ENCODE measurements around the gene PSMB2. TPM values are rescaled to one million over a fixed set of nuclear protein-coding genes. Genes with fewer than 3 reads are reported as not detected.
A peak's percentile ranks its signal among the peaks of the same experiment; 100 is the strongest.

PSMB2 gene
- total RNA-seq, 1 experiment from 2014 or later: 82.6 TPM

DNA sequence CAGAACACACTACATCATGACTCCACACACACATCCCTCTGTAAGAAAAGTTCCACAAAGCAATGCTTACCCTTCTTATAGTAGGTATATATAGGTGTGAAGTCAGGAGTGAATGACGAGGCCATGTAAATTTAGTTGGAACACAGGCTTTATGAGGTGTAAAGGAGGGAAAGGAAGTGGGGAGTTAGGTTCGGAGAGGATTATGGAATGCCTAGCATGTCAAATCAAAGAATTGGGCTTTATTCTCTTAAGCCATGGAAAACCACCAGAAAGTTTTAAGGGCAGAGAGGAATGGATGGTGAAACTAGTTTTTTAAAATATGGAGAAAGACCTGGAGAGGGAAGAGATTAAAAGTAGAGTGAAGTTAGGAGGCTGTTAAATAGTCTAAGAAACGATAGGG lies 41.9 kb downstream of the PSMB2 start:
- Mint-ChIP-seq H3K4me1 (ENCODE audit: insufficient read depth, unreplicated experiment) (no peaks in the 10 kb centered on the region), H3K36me3 (ENCODE audit: insufficient read depth, unreplicated experiment) (peaks cover 45% of the 10 kb centered on the region), H3K27me3 (ENCODE audit: insufficient read depth, unreplicated experiment) (no peaks in the 10 kb centered on the region), H3K4me3 (ENCODE audit: unreplicated experiment) (no peak overlapping the region), H3K9me3 (ENCODE audit: unreplicated experiment) (no peaks in the 10 kb centered on the region), H3K27ac (ENCODE audit: low read depth, unreplicated experiment) (peak overlapping the region; percentile 55)
- DNase-seq (ENCODE audit: unreplicated experiment): no peak
- ChIA-PET POLR2A (no interaction called here), CTCF (interaction anchor here (1.4 to 2.0 kb wide), 2 partner anchors 9 to 127 kb away, joined by 4 to 5 read pairs; no protein-coding TSS in a partner anchor)
- no TSS peak for BruUV-seq (replicated peaks)
- TF ChIP-seq, protein P1, sequence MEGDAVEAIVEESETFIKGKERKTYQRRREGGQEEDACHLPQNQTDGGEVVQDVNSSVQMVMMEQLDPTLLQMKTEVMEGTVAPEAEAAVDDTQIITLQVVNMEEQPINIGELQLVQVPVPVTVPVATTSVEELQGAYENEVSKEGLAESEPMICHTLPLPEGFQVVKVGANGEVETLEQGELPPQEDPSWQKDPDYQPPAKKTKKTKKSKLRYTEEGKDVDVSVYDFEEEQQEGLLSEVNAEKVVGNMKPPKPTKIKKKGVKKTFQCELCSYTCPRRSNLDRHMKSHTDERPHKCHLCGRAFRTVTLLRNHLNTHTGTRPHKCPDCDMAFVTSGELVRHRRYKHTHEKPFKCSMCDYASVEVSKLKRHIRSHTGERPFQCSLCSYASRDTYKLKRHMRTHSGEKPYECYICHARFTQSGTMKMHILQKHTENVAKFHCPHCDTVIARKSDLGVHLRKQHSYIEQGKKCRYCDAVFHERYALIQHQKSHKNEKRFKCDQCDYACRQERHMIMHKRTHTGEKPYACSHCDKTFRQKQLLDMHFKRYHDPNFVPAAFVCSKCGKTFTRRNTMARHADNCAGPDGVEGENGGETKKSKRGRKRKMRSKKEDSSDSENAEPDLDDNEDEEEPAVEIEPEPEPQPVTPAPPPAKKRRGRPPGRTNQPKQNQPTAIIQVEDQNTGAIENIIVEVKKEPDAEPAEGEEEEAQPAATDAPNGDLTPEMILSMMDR (IDR thresholded peaks at IDR 0.05; ENCODE audit: unreplicated experiment): no peak
- intact Hi-C loops (cut with micrococcal nuclease): no loop called here

DNA sequence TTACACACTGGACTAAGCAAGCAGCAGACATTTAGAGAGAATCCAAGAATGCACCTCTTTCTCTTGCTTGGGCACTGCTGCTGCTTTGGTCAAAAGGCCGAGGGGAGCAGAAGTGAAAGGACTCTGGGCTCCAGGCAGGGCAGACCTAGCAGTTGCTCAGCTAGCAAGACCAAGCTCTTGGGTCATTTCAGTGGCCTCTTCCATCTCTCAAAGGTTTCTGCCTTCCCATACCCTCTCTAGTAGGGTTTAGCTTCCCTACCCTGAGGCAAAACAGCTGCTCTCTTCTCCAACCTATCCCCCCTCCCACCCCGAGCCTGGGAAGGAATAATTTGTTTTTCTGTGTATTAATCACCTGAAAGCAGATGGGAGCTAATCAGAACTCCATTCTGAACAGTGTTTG lies 42.4 kb downstream of the PSMB2 start:
- Mint-ChIP-seq H3K36me3 (ENCODE audit: insufficient read depth, unreplicated experiment) (peaks cover 40% of the 10 kb centered on the region), H3K4me1 (ENCODE audit: insufficient read depth, unreplicated experiment) (no peaks in the 10 kb centered on the region), H3K4me3 (ENCODE audit: unreplicated experiment) (no peak overlapping the region), H3K27ac (ENCODE audit: low read depth, unreplicated experiment) (peak overlapping the region; percentile 55), H3K27me3 (ENCODE audit: insufficient read depth, unreplicated experiment) (no peaks in the 10 kb centered on the region), H3K9me3 (ENCODE audit: unreplicated experiment) (no peaks in the 10 kb centered on the region)
- POLR2A ChIA-PET: no interaction called here
- CTCF ChIA-PET: interaction anchor here (1.4 to 2.0 kb wide), 2 partner anchors 10 to 127 kb away, joined by 4 to 5 read pairs; no protein-coding TSS in a partner anchor
- BruUV-seq (replicated peaks): no TSS peak
- TF ChIP-seq, protein P1 (IDR thresholded peaks at IDR 0.05; ENCODE audit: unreplicated experiment): no peak
- intact Hi-C loops (cut with micrococcal nuclease): no loop called here
- no peak for DNase-seq (ENCODE audit: unreplicated experiment)

DNA sequence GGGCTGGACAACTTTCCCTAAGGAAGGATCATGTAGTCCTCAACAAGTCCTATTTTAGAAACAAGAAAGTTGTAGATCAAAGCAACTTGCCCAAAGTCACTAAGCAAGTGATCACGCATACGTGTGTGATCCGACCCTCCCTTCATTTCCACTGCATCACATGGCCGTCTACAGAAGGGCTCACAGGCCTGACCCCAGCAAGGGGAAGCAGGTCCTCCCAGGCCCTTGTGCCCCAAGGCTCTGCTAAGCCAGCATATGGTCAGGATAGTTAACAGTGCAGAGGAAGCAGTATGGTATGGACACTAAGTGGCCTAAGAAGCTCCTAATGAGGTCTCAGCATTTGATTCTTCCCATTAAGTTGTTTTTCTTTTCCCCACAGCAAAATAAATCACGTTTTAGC lies 43.5 kb downstream of the PSMB2 start:
- Mint-ChIP-seq H3K4me3 (ENCODE audit: unreplicated experiment) (no peak overlapping the region), H3K27ac (ENCODE audit: low read depth, unreplicated experiment) (no peak overlapping the region), H3K9me3 (ENCODE audit: unreplicated experiment) (no peaks in the 10 kb centered on the region), H3K4me1 (ENCODE audit: insufficient read depth, unreplicated experiment) (no peaks in the 10 kb centered on the region), H3K27me3 (ENCODE audit: insufficient read depth, unreplicated experiment) (no peaks in the 10 kb centered on the region), H3K36me3 (ENCODE audit: insufficient read depth, unreplicated experiment) (peaks cover 29% of the 10 kb centered on the region)
- TF ChIP-seq, protein P1 (IDR thresholded peaks at IDR 0.05; ENCODE audit: unreplicated experiment): no peak
- intact Hi-C loops (cut with micrococcal nuclease): no loop called here
- POLR2A ChIA-PET: interaction anchor here (0.6 to 0.7 kb wide), 2 partner anchors 11 to 26 kb away, joined by 3 read pairs; no protein-coding TSS in a partner anchor
- CTCF ChIA-PET: interaction anchor here (1.1 kb wide), 1 partner anchor 29 kb away, joined by 5 read pairs; no protein-coding TSS in a partner anchor
- no TSS peak for BruUV-seq (replicated peaks)
- no peak for DNase-seq (ENCODE audit: unreplicated experiment)

DNA sequence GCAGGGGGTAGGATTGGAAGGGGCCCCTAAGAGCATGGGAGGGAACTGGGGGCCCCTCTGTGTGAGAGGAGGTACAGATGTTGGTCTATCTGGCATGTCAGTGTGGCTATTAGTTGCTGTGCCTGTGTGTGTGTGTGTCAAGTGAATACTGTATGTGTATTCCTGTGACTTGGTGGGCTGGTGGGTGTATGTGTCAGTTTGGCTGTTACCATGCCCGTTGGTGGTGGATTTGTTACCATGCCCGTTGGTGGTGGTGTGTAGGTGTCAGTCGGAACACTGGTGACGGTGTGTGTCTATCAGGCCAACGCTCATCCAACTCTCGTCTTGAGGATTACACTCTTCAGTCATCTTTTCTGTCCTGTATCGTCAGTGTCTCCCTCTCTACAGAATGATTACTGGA lies 45.6 kb downstream of the PSMB2 start:
- Mint-ChIP-seq H3K9me3 (ENCODE audit: unreplicated experiment) (no peaks in the 10 kb centered on the region), H3K36me3 (ENCODE audit: insufficient read depth, unreplicated experiment) (peaks cover 23% of the 10 kb centered on the region), H3K4me1 (ENCODE audit: insufficient read depth, unreplicated experiment) (no peaks in the 10 kb centered on the region), H3K27ac (ENCODE audit: low read depth, unreplicated experiment) (no peak overlapping the region), H3K4me3 (ENCODE audit: unreplicated experiment) (no peak overlapping the region), H3K27me3 (ENCODE audit: insufficient read depth, unreplicated experiment) (no peaks in the 10 kb centered on the region)
- intact Hi-C loops (cut with micrococcal nuclease): no loop called here
- BruUV-seq (replicated peaks): no TSS peak
- TF ChIP-seq, protein P1 (IDR thresholded peaks at IDR 0.05; ENCODE audit: unreplicated experiment): no peak
- ChIA-PET CTCF (interaction anchor here (0.8 kb wide), 1 partner anchor 88 kb away, joined by 3 read pairs; no protein-coding TSS in a partner anchor), POLR2A (no interaction called here)
- no peak for DNase-seq (ENCODE audit: unreplicated experiment)
